Right atrium auricular region (tissue), 2 donors: ENCODE measurements around the gene SSC4D. TPM values are rescaled to one million over a fixed set of nuclear protein-coding genes. Genes with fewer than 3 reads are reported as not detected.

Source experiments
- DNase-seq: peaks from one replicate; pipeline ENCODE4 v3.0.0-alpha.2; 2019; ENCODE audit warnings: low spot score
- H3K27ac ChIP-seq, 2 donors: fragments of 200-600 bp; sonication (generic); 1 replicate in 1 of 2; 2 replicates in 1 of 2; pipeline ENCODE4 v1.5.1; 2016 to 2019
- H3K27me3 ChIP-seq, 2 donors: fragments of 200-600 bp; sonication (generic); one replicate each; pipeline versions ENCODE4 v1.5.1 to v1.6.0; 2017 to 2019
- H3K36me3 ChIP-seq: fragments of 200-600 bp; sonication (generic); one replicate; pipeline ENCODE4 v1.5.1; 2016
- H3K4me1 ChIP-seq, 2 donors: fragments of 200-600 bp; sonication (generic); one replicate each; pipeline versions ENCODE4 v1.5.1 to v1.6.0; 2017 to 2019
- H3K4me3 ChIP-seq, 2 donors: fragments of 200-600 bp; sonication (generic); 1 replicate in 1 of 2; 2 replicates in 1 of 2; pipeline ENCODE4 v1.5.1; 2017 to 2019; ENCODE audit warnings: mild to moderate bottlenecking in 1 of 2, moderate library complexity in 1 of 2
- H3K9me3 ChIP-seq, 2 donors: fragments of 200-600 bp; sonication (generic); one replicate each; pipeline ENCODE4 v1.5.1; 2019
- total RNA-seq, 2 donors: library from RNA; depleted of rRNA; stranded (reverse); fragments of >200 nt; gene quantifications; one replicate each; pipeline ENCODE4 v1.1.0, GENCODE V29; 2016
- TF ChIP-seq, protein P1 (sequence below), 2 donors: fragments of 200-600 bp; sonication (generic); IDR thresholded peaks; one replicate each; pipeline ENCODE4 v1.5.1; 2019; ENCODE audit warnings: antibody characterized with exemption in 2 of 2

Gene SSC4D
- total RNA-seq, 2 donors from 2014 or later, result 0.35 to 0.37 TPM

DNA sequence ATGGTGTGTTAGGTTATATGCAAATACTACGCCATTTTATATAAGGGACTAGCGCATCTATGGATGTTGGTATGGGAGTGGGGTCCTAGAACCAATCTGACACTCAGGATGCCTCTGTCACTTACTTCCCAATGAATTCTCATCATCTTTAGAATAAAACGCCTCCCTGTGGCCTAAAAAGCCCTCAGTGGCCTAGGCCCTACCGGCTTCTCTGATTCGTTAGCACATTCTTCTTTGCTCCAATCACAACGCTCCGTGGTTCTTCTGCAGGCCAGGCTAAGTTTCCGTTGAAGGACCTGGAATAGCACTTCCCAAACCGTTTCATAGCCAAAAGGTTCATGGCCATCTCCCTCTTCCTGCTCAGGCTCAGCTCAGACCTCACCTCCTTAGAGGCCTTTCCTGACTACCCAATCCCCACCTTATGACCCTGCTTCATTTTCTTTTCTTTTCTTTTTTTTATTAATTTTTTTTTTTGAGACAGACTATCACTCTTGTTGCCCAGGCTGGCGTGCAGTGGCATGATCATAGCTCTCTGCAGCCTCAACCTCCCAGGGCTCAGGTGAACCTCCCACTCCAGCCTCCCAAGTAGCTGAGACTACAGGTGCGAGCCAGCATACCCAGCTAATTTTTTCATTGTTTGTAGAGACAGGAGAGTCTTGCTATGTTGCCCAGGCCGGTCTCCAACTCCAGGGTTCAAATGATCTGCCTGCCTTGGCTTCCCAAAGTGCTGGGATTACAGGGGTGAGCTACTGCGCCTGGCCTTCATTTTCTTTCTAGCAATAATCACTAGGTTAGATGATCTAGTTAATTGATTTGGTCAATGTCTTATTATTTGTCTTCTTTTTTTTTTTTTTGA lies 26.2 kb downstream of the SSC4D start:
- Histone ChIP-seq H3K36me3 (no peaks in the 10 kb centered on the region), H3K27ac (no peak overlapping the region), H3K4me3 (no peak overlapping the region), H3K27me3 (no peaks in the 10 kb centered on the region), H3K9me3 (no peaks in the 10 kb centered on the region), H3K4me1 (peaks cover 0 to 21% of the 10 kb centered on the region in 2 donors)
- DNase-seq, result no peak
- TF ChIP-seq, protein P1, sequence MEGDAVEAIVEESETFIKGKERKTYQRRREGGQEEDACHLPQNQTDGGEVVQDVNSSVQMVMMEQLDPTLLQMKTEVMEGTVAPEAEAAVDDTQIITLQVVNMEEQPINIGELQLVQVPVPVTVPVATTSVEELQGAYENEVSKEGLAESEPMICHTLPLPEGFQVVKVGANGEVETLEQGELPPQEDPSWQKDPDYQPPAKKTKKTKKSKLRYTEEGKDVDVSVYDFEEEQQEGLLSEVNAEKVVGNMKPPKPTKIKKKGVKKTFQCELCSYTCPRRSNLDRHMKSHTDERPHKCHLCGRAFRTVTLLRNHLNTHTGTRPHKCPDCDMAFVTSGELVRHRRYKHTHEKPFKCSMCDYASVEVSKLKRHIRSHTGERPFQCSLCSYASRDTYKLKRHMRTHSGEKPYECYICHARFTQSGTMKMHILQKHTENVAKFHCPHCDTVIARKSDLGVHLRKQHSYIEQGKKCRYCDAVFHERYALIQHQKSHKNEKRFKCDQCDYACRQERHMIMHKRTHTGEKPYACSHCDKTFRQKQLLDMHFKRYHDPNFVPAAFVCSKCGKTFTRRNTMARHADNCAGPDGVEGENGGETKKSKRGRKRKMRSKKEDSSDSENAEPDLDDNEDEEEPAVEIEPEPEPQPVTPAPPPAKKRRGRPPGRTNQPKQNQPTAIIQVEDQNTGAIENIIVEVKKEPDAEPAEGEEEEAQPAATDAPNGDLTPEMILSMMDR (IDR thresholded peaks at IDR 0.05), result no peak

DNA sequence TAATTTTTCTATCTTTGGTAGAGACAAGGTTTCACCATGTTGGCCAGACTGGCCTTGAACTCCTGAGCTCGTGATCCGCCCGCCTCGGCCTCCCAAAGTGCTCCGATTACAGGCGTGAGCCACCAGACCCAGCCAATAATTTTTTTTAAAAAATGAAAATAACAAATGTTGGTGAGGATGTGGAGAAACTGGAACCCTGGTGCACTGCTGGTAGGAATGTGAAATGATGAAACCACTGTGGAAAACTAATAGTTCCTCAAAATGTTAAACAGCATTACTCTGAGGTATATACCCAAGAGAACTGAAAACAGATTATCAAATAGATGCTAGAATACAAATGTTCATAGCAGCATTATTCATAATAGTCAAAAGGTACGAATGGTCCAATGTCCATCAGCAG lies 27.7 kb downstream of the SSC4D start:
- Histone ChIP-seq H3K4me1 (peaks cover 0 to 30% of the 10 kb centered on the region in 2 donors), H3K36me3 (no peaks in the 10 kb centered on the region), H3K9me3 (no peaks in the 10 kb centered on the region), H3K27ac (peak overlapping the region in 1 of 2 donors; percentile 93), H3K4me3 (no peak overlapping the region), H3K27me3 (no peaks in the 10 kb centered on the region)
- no peak for DNase-seq
- TF ChIP-seq, protein P1 (IDR thresholded peaks at IDR 0.05), result no peak

DNA sequence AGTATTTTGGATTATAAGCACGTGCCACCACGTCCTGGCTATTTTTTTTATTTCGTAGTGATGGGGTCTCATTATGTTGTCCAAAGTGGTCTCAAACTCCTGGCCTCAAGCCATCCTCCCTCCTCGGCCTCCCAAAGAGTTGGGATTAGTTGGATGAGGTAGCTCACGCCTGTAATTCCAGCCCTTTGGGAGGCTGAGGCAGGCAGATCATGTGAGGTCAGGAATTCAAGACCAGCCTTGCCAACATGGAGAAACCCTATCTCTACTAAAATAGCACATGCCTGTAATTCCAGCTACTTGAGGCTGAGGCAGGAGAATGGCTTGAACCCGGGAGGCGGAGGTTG lies 28.9 kb downstream of the SSC4D start:
- H3K9me3 ChIP-seq, result no peaks in the 10 kb centered on the region
- H3K36me3 ChIP-seq, result no peaks in the 10 kb centered on the region
- H3K27me3 ChIP-seq, result no peaks in the 10 kb centered on the region
- peaks cover 0 to 30% of the 10 kb centered on the region in 2 donors for H3K4me1 ChIP-seq
- peak overlapping the region in 1 of 2 donors; percentile 43 for H3K4me3 ChIP-seq
- DNase-seq, result no peak
- TF ChIP-seq, protein P1 (IDR thresholded peaks at IDR 0.05), result no peak
- H3K27ac ChIP-seq, result peak overlapping the region; percentile 92 to 93

DNA sequence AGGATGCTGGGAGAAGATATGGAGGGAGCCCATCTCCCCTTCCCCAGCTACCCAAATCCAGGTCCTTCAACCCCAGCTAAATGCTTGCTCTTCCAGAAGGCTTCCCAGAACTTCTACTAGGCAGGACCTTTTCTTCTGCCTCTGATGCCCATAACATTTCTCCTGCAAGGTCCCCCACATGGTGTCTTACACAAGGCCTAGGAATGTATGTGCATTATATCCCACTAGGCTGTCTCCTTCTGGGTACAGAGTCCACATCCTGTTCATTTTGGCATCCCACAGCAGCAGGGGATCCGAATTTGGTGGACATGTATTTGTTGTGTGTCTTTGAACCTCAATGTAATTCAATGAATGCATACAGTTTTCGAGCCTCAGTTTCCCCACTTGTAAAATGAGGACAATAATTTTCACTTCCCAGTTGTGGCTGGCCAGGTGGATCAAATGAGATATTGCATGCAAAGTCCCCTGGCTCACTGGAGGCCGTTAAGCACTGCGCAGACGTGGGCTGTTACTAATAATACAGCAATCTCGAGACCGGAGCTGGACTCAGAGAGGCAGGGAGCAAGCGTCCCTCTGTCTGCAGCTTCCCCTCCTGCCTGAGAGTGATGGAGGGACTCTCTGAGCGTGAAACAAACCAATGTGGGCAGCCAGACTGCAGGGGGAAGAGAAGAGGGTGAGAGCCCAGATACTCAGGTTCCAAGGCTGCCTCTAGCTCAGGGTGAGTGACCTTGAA lies 32.1 kb downstream of the SSC4D start:
- Histone ChIP-seq H3K36me3 (no peaks in the 10 kb centered on the region), H3K4me1 (peaks cover 0 to 38% of the 10 kb centered on the region in 2 donors), H3K27ac (peak overlapping the region; percentile 41 to 76), H3K27me3 (no peaks in the 10 kb centered on the region), H3K4me3 (no peak overlapping the region), H3K9me3 (no peaks in the 10 kb centered on the region)
- no peak for DNase-seq
- TF ChIP-seq, protein P1 (IDR thresholded peaks at IDR 0.05), result no peak

DNA sequence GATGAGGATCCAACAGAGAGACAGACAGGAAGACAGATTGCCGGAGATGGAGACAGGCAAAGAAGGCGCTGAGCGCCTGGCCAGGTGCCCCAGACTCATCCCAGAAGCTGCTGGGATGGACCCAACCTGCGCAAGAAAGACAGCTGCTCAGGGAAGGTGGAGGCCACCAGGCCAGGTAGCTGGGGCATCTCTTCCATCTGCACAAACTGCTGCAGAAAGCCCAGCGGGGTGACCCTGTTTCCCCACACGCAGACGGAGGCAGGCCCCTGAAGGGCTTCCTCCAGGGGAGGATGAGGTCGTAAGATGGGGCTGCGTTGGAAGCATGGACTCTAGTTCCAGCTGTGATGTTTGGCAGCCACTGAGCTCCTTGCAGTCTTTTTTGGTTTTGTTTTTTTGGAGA lies 34.2 kb downstream of the SSC4D start:
- Histone ChIP-seq H3K4me3 (no peak overlapping the region), H3K4me1 (peaks cover 0 to 29% of the 10 kb centered on the region in 2 donors), H3K9me3 (no peaks in the 10 kb centered on the region), H3K36me3 (no peaks in the 10 kb centered on the region), H3K27me3 (no peaks in the 10 kb centered on the region), H3K27ac (no peak overlapping the region)
- TF ChIP-seq, protein P1 (IDR thresholded peaks at IDR 0.05), result no peak
- DNase-seq, result no peak
